ENCODE data around the gene SOX12.

The SOX12 gene

DNA sequence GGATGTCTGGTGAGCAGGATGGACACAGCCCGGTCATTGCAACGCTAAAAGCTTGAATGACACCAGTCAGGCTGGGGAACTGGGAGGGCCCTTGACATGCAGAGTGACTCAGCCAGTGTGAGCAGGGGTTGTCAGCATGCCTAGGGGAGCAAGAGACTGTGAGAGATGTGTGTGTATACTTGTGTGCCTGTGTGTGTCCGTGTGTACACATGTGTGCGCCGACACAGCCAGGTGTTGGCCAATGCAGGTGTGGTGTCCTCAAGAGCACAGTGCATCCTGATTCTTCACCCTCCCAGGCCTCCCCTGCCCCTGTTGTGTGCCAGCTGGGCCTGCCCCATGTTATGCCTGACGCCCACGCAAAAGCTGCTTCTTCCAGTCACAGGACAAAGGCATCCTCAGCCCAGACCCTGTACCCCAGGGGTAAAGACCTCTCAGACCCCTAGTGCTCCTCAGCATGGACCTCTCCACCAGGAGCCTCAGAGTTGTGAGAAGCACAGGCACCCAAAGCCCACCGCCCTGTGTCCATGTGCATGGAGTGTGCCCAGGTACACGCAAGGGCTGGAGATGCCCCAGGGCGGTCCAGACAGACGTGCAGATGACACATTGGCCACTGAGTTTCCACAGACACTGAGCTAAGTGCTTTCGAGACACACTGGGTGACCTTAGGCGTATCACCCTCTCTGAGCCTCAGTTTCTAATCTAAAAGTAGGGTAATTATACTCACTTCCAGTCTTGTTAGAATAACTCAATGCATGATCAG lies 38.1 kb downstream of the SOX12 start:
- DNase-seq (ENCODE audit: low read depth in 2 of 2): no peak
- H3K4me3 ChIP-seq (replicated peaks in 1 of 2; ENCODE audit: low read depth in 2 of 2, low read length in 2 of 2): no peak overlapping the region
- TF ChIP-seq, protein P1, sequence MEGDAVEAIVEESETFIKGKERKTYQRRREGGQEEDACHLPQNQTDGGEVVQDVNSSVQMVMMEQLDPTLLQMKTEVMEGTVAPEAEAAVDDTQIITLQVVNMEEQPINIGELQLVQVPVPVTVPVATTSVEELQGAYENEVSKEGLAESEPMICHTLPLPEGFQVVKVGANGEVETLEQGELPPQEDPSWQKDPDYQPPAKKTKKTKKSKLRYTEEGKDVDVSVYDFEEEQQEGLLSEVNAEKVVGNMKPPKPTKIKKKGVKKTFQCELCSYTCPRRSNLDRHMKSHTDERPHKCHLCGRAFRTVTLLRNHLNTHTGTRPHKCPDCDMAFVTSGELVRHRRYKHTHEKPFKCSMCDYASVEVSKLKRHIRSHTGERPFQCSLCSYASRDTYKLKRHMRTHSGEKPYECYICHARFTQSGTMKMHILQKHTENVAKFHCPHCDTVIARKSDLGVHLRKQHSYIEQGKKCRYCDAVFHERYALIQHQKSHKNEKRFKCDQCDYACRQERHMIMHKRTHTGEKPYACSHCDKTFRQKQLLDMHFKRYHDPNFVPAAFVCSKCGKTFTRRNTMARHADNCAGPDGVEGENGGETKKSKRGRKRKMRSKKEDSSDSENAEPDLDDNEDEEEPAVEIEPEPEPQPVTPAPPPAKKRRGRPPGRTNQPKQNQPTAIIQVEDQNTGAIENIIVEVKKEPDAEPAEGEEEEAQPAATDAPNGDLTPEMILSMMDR (IDR thresholded peaks at IDR 0.05; ENCODE audit: low read depth, low read length): no peak

GRCh38 chr20:364905-365794 lies 39.8 kb downstream of the SOX12 start:
- DNase-seq (ENCODE audit: low read depth in 2 of 2): peak; percentile 29 to 58
- no peak overlapping the region for H3K4me3 ChIP-seq (replicated peaks in 1 of 2; ENCODE audit: low read depth in 2 of 2, low read length in 2 of 2)
- TF ChIP-seq, protein P1 (IDR thresholded peaks at IDR 0.05; ENCODE audit: low read depth, low read length): no peak

DNA sequence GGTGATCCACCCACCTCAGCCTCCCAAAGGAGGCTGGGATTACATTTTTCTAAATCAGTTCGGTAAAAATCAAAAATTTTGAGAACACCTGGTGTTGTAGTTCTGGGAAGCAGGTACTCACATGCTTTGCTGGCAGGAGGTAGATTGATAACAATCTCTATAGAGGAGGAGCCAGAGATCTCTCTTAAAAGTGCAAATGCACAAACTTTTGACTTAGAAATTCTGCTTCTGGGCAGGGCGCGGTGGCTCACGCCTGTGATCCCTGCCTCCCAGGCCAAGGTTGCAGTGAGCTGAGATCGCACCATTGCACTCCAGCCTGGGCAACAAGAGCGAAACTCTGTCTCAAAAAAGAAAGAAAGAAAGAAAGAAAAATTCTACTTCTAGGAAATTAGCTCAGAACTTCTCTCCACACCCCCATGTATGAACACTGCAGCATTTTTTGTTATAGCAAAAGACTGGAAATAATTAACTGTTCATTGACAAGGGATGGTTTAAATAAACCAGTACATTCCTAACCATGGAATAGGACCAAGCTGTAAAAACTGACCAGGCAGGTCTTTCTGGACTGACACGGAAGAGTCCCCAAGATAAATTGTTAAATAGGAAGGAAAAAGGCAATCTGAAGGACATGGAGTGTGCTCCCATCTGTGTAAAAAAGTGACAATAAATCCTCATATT lies 40.8 kb downstream of the SOX12 start:
- TF ChIP-seq, protein P1 (IDR thresholded peaks at IDR 0.05; ENCODE audit: low read depth, low read length): no peak
- DNase-seq (ENCODE audit: low read depth in 2 of 2): no peak
- H3K4me3 ChIP-seq (replicated peaks in 1 of 2; ENCODE audit: low read depth in 2 of 2, low read length in 2 of 2): no peak overlapping the region

GRCh38 chr20:366719-367485 lies 41.5 kb downstream of the SOX12 start:
- H3K4me3 ChIP-seq (replicated peaks in 1 of 2; ENCODE audit: low read depth in 2 of 2, low read length in 2 of 2): no peak overlapping the region
- no peak for DNase-seq (ENCODE audit: low read depth in 2 of 2)
- TF ChIP-seq, protein P1 (IDR thresholded peaks at IDR 0.05; ENCODE audit: low read depth, low read length): no peak

DNA sequence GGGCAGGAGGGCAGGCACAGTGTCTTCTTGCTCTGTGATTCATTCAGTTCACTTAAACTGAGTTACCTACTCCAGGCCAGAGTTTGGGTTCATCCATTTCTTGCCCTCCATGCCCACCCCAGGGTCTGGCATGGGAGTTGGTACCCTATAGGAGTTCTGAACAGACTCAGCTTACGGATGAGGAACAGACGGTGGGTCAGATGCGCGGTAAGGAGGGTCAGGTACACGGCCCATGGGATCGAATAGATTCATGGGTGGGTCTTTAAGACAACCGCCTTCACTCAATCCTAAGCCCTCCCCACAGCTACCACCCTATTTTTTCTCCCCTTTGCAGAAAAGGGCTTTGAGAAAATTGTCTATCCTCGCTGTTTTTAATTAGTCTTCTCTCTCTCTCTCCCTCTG lies 42.1 kb downstream of the SOX12 start:
- no peak overlapping the region for H3K4me3 ChIP-seq (replicated peaks in 1 of 2; ENCODE audit: low read depth in 2 of 2, low read length in 2 of 2)
- DNase-seq (ENCODE audit: low read depth in 2 of 2): no peak
- TF ChIP-seq, protein P1 (IDR thresholded peaks at IDR 0.05; ENCODE audit: low read depth, low read length): no peak

GRCh38 chr20:368915-369314 lies 43.6 kb downstream of the SOX12 start:
- no peak for DNase-seq (ENCODE audit: low read depth in 2 of 2)
- TF ChIP-seq, protein P1 (IDR thresholded peaks at IDR 0.05; ENCODE audit: low read depth, low read length): no peak
- H3K4me3 ChIP-seq (replicated peaks in 1 of 2; ENCODE audit: low read depth in 2 of 2, low read length in 2 of 2): no peak overlapping the region

All from cardiac fibroblast (primary cell).